Measurements from ENCODE around the gene RPL7A.
"Not testable (repeated sequence)": the region's sequence is repeated elsewhere in the genome, so short reads cannot be mapped to it uniquely, and the experiment has no call there.

The RPL7A gene

GRCh38 chr9:133331221-133331620, 16.8 kb upstream of the RPL7A start:
- no peak for TF ChIP-seq CTCF (IDR thresholded peaks at IDR 0.05)
- DNase-seq (ENCODE audit: low spot score), result no peak
- Histone ChIP-seq H3K27ac (no peak overlapping the region), H3K4me3 (no peak overlapping the region)

- no peak for TF ChIP-seq CTCF (IDR thresholded peaks at IDR 0.05)
- Histone ChIP-seq H3K4me3 (no peak overlapping the region), H3K27ac (no peak overlapping the region)
- DNase-seq (ENCODE audit: low spot score), result no peak
Measured at GRCh38 chr9:133331641-133332380, 16.2 kb upstream of the RPL7A start.

GRCh38 chr9:133332381-133332730, 15.7 kb upstream of the RPL7A start:
- H3K4me3 ChIP-seq, result no peak overlapping the region
- TF ChIP-seq CTCF (IDR thresholded peaks at IDR 0.05), result no peak
- H3K27ac ChIP-seq, result no peak overlapping the region
- no peak for DNase-seq (ENCODE audit: low spot score)

- no peak overlapping the region for H3K27ac ChIP-seq
- H3K4me3 ChIP-seq, result no peak overlapping the region
- no peak for TF ChIP-seq CTCF (IDR thresholded peaks at IDR 0.05)
- no peak for DNase-seq (ENCODE audit: low spot score)
Measured at GRCh38 chr9:133333011-133333410, 15.0 kb upstream of the RPL7A start.

- no peak for TF ChIP-seq CTCF (IDR thresholded peaks at IDR 0.05)
- H3K4me3 ChIP-seq, result no peak overlapping the region
- DNase-seq (ENCODE audit: low spot score), result no peak
- no peak overlapping the region for H3K27ac ChIP-seq
Measured at GRCh38 chr9:133333566-133333965, 14.5 kb upstream of the RPL7A start.

- no peak overlapping the region for H3K4me3 ChIP-seq
- no peak overlapping the region for H3K27ac ChIP-seq
- no peak for TF ChIP-seq CTCF (IDR thresholded peaks at IDR 0.05)
- DNase-seq (ENCODE audit: low spot score), result no peak
Measured at GRCh38 chr9:133334161-133334560, 13.9 kb upstream of the RPL7A start.

GRCh38 chr9:133334888-133335287, 13.1 kb upstream of the RPL7A start:
- H3K4me3 ChIP-seq, result peak overlapping the region; percentile 82
- DNase-seq (ENCODE audit: low spot score); H3K27ac ChIP-seq: not testable (repeated sequence)

Data from coronary artery (tissue), 2 donors.